Smooth muscle cell (in vitro differentiated cells): ENCODE data around the gene MYH4. TPM values are rescaled to one million over a fixed set of nuclear protein-coding genes. Genes with fewer than 3 reads are reported as not detected.

Source experiments
- DNase-seq: peaks from one replicate; lab custom pipeline; 2025; ENCODE audit not compliant: unreplicated experiment; lab: John Stamatoyannopoulos, UW
- H2AFZ ChIP-seq: fragments of 200-600 bp; sonication (generic); 2 replicates; pipeline ENCODE4 v1.6.0; 2016; ENCODE audit warnings: antibody characterized with exemption, low read depth, mild to moderate bottlenecking
- H3F3A ChIP-seq: fragments of 200-600 bp; sonication (generic); 2 replicates; pipeline ENCODE4 v1.6.0; 2017; ENCODE audit warnings: antibody characterized with exemption, low read depth
- H3K27ac ChIP-seq: fragments of 200-600 bp; sonication (generic); 2 replicates; pipeline ENCODE4 v1.5.1; 2016; ENCODE audit warnings: low read depth, mild to moderate bottlenecking
- H3K27me3 ChIP-seq: fragments of 200-600 bp; sonication (generic); 2 replicates; pipeline ENCODE4 v1.6.1; 2016; ENCODE audit warnings: low read depth, mild to moderate bottlenecking
- H3K36me3 ChIP-seq: fragments of 200-600 bp; sonication (generic); 2 replicates; pipeline ENCODE4 v1.5.1; 2016; ENCODE audit warnings: low read depth
- H3K4me1 ChIP-seq: fragments of 200-600 bp; sonication (generic); 2 replicates; pipeline ENCODE4 v1.5.1; 2016; ENCODE audit warnings: low read depth
- H3K4me2 ChIP-seq: fragments of 200-600 bp; sonication (generic); 2 replicates; pipeline ENCODE4 v1.6.0; 2016; ENCODE audit warnings: mild to moderate bottlenecking
- H3K4me3 ChIP-seq: fragments of 200-600 bp; sonication (generic); 2 replicates; pipeline ENCODE4 v1.5.1; 2016; ENCODE audit warnings: mild to moderate bottlenecking
- H3K79me2 ChIP-seq: fragments of 200-600 bp; sonication (generic); 2 replicates; pipeline ENCODE4 v1.6.0; 2016; ENCODE audit warnings: low read depth, mild to moderate bottlenecking
- H3K9ac ChIP-seq: fragments of 200-600 bp; sonication (generic); 2 replicates; pipeline ENCODE4 v1.6.0; 2016; ENCODE audit warnings: low read depth
- H3K9me3 ChIP-seq: fragments of 200-600 bp; sonication (generic); replicated peaks from 2 replicates; pipeline ENCODE4 v1.5.1; 2016; ENCODE audit warnings: low read depth
- H4K20me1 ChIP-seq: fragments of 200-600 bp; sonication (generic); 2 replicates; pipeline ENCODE4 v1.6.0; 2016; ENCODE audit warnings: low read depth
- WGBS: methylation state at CpG from one replicate; pipeline ENCODE4 v1.1.7; 2016; ENCODE audit warnings: low lambda C conversion rate; 5-methylcytosine and 5-hydroxymethylcytosine counted together
- polyA plus RNA-seq: library from polyadenylated mRNA; unstranded; fragments of >200 nt; fragmentation: Nextera tagmentation; extraction: Ambion mirVana; gene quantifications from 2 replicates; pipeline ENCODE4 v1.2.1, GENCODE V29; 2016
- total RNA-seq: library from RNA; depleted of rRNA; stranded (reverse); fragments of >200 nt; gene quantifications from 2 replicates; pipeline ENCODE4 v1.2.3, GENCODE V29; 2014
- TF ChIP-seq, protein P1 (sequence below): fragments of 200-600 bp; sonication (generic); IDR thresholded peaks from 2 replicates; pipeline ENCODE4 v1.5.1; 2017; ENCODE audit warnings: borderline replicate concordance, mild to moderate bottlenecking, antibody characterized with exemption; ENCODE audit not compliant: insufficient read depth, poor library complexity, severe bottlenecking

The MYH4 gene
- total and polyA plus RNA-seq, 2 experiments from 2014 or later, result not detected

DNA sequence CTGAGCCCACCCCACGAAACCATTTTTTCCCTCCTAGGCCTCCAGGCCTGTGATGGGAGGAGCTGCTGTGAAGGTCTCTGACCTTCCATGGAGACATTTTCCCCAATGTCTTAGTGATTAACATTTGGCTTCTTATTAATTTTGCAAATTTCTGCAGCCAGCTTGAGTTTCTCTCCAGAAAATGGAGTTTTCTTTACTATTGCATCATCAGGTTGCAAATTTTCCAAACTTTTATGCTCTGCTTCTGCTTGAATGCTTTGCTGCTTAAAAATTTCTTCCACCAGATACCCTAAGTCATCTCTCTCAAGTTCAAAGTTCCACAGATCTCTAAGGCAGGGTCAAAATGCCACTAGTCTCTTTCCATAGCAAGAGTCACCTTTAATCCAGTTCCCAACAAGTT lies 12.9 kb upstream of the MYH4 start:
- no peaks in the 10 kb centered on the region for H3K36me3 ChIP-seq
- H3F3A ChIP-seq, result no peaks in the 10 kb centered on the region
- 82% methylated on average over 1 of the region's 1 CpG for WGBS
- no peaks in the 10 kb centered on the region for H3K79me2 ChIP-seq
- no peak for DNase-seq
- H3K27me3 ChIP-seq, result no peaks in the 10 kb centered on the region
- no peak overlapping the region for H3K4me2 ChIP-seq
- H3K27ac ChIP-seq, result no peak overlapping the region
- H3K4me1 ChIP-seq, result no peaks in the 10 kb centered on the region
- H2AFZ ChIP-seq, result no peak overlapping the region
- no peaks in the 10 kb centered on the region for H4K20me1 ChIP-seq
- H3K9ac ChIP-seq, result no peak overlapping the region
- TF ChIP-seq, protein P1, sequence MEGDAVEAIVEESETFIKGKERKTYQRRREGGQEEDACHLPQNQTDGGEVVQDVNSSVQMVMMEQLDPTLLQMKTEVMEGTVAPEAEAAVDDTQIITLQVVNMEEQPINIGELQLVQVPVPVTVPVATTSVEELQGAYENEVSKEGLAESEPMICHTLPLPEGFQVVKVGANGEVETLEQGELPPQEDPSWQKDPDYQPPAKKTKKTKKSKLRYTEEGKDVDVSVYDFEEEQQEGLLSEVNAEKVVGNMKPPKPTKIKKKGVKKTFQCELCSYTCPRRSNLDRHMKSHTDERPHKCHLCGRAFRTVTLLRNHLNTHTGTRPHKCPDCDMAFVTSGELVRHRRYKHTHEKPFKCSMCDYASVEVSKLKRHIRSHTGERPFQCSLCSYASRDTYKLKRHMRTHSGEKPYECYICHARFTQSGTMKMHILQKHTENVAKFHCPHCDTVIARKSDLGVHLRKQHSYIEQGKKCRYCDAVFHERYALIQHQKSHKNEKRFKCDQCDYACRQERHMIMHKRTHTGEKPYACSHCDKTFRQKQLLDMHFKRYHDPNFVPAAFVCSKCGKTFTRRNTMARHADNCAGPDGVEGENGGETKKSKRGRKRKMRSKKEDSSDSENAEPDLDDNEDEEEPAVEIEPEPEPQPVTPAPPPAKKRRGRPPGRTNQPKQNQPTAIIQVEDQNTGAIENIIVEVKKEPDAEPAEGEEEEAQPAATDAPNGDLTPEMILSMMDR, result no peak
- no peak overlapping the region for H3K4me3 ChIP-seq
- H3K9me3 ChIP-seq, result no peaks in the 10 kb centered on the region

DNA sequence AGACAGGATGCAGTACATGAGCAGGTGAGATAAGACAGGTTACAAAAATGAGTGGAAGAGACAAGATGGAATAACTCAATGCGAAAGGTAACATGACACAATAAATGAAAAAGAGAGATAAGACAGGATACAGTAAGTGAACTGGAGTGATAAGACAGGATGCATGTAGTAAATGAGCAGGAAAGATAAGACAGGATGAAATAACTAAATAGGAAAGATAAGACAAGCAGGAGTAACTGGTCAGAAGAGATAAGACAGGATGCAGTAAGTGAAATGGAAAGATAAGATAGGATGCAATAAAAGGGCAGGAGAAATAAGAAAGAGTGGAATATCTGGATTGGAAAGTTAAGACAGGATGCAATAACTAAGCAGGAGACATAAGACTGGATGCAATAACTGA lies 8.3 kb upstream of the MYH4 start:
- H3K27me3 ChIP-seq, result peaks cover 3% of the 10 kb centered on the region
- no peaks in the 10 kb centered on the region for H3K79me2 ChIP-seq
- H3K36me3 ChIP-seq, result no peaks in the 10 kb centered on the region
- no peaks in the 10 kb centered on the region for H3F3A ChIP-seq
- H3K27ac ChIP-seq, result no peak overlapping the region
- H3K4me2 ChIP-seq, result no peak overlapping the region
- no peak for DNase-seq
- no peak overlapping the region for H2AFZ ChIP-seq
- H3K4me1 ChIP-seq, result no peaks in the 10 kb centered on the region
- H3K9me3 ChIP-seq, result no peaks in the 10 kb centered on the region
- TF ChIP-seq, protein P1, result no peak
- 63% methylated on average over 1 of the region's 1 CpG for WGBS
- no peaks in the 10 kb centered on the region for H4K20me1 ChIP-seq
- H3K9ac ChIP-seq, result no peak overlapping the region
- no peak overlapping the region for H3K4me3 ChIP-seq

DNA sequence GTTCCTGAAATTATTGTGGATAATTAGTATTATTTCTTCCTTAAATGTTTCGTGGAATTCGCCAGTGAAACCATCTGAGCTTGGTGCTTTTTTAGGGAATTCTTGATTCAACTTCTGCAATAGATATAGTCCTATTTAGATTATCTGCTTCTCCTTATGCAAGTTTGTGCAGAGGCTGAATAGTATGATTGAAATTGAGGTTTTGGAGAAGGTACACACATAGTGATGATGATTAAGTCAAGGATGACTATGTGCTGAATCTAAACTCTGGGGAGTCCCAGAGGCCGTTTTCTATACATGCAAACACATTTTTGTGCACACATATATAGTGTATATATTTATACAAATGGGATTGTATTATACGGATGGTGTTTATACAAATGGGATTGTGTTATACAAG lies 5.2 kb upstream of the MYH4 start:
- H3K4me3 ChIP-seq, result no peak overlapping the region
- H2AFZ ChIP-seq, result no peak overlapping the region
- no peaks in the 10 kb centered on the region for H3K79me2 ChIP-seq
- TF ChIP-seq, protein P1, result no peak
- no peak overlapping the region for H3K9ac ChIP-seq
- no peaks in the 10 kb centered on the region for H3F3A ChIP-seq
- no peaks in the 10 kb centered on the region for H4K20me1 ChIP-seq
- H3K27ac ChIP-seq, result no peak overlapping the region
- H3K36me3 ChIP-seq, result no peaks in the 10 kb centered on the region
- peaks cover 3% of the 10 kb centered on the region for H3K27me3 ChIP-seq
- no peak for DNase-seq
- no peaks in the 10 kb centered on the region for H3K4me1 ChIP-seq
- no peaks in the 10 kb centered on the region for H3K9me3 ChIP-seq
- WGBS, result 93% methylated on average over 4 of the region's 4 CpGs
- H3K4me2 ChIP-seq, result no peak overlapping the region

DNA sequence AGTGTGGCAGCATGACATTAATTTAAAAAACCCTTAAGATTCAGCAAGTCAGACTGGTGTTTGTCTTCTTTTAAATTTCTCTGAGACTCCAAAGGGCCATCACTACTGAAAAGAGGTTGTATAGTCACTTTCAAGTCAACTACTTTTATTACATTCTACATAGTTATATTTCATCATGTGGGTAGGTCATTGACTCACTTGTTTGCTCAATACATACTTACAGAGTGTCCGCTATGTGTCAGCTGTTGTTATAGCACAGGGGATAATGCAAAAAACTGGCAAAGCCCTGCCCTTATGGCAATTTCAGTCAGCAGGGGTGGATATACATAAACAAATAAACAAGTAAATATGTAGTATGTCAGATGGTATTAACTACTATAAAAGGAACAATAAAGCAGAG lies 2.5 kb upstream of the MYH4 start:
- no peaks in the 10 kb centered on the region for H3K36me3 ChIP-seq
- no peak overlapping the region for H3K4me2 ChIP-seq
- H3K4me1 ChIP-seq, result no peaks in the 10 kb centered on the region
- no peaks in the 10 kb centered on the region for H3K79me2 ChIP-seq
- no peak overlapping the region for H2AFZ ChIP-seq
- no peak for DNase-seq
- H3K9ac ChIP-seq, result no peak overlapping the region
- no peaks in the 10 kb centered on the region for H4K20me1 ChIP-seq
- no peaks in the 10 kb centered on the region for H3F3A ChIP-seq
- WGBS, result 86% methylated on average over 1 of the region's 1 CpG
- H3K27me3 ChIP-seq, result peaks cover 3% of the 10 kb centered on the region
- H3K4me3 ChIP-seq, result no peak overlapping the region
- H3K9me3 ChIP-seq, result no peaks in the 10 kb centered on the region
- TF ChIP-seq, protein P1, result no peak
- no peak overlapping the region for H3K27ac ChIP-seq
